Hematopoietic multipotent progenitor cell treated with erythropoietin and hydrocortisone succinate and interleukin-3 and kit ligand, for 8 days (in vitro differentiated cells): ENCODE data around the gene DHRS11.

Experiments used
- DNase-seq: peaks from one replicate; pipeline ENCODE4 v3.0.0-alpha.2; 2015

The DHRS11 gene

GRCh38 chr17:36591434-36592315, at the start of gene DHRS11:
Gene DHRS11, plus strand, starts transcription at chr17:36591879. Its CDS starts 131 bp downstream, at chr17:36592010.
- peak; percentile 73 for DNase-seq

- no peak for DNase-seq
Measured at GRCh38 chr17:36542755-36543154, 48.9 kb upstream of the DHRS11 start.

GRCh38 chr17:36544044-36544306, 47.7 kb upstream of the DHRS11 start:
- peak; percentile 78 for DNase-seq

GRCh38 chr17:36544307-36545076, 47.2 kb upstream of the DHRS11 start, which contains the start of gene GGNBP2:
Gene GGNBP2, plus strand, starts transcription at chr17:36544919. Its CDS starts 806 bp downstream, at chr17:36545725.
- peak; percentile 91 for DNase-seq

GRCh38 chr17:36545077-36545464, 46.6 kb upstream of the DHRS11 start:
- DNase-seq = no peak

GRCh38 chr17:36545465-36546417, 45.9 kb upstream of the DHRS11 start:
- DNase-seq = peak; percentile 96

GRCh38 chr17:36546418-36547093, 45.1 kb upstream of the DHRS11 start:
- no peak for DNase-seq

GRCh38 chr17:36547776-36548175, 43.9 kb upstream of the DHRS11 start:
- DNase-seq = no peak

- DNase-seq = no peak
Measured at GRCh38 chr17:36550491-36551417, 40.9 kb upstream of the DHRS11 start.

- no peak for DNase-seq
Measured at GRCh38 chr17:36553459-36553858, 38.2 kb upstream of the DHRS11 start.

- no peak for DNase-seq
Measured at GRCh38 chr17:36566081-36566480, 25.6 kb upstream of the DHRS11 start.

- DNase-seq = no peak
Measured at GRCh38 chr17:36575028-36575427, 16.7 kb upstream of the DHRS11 start.

- DNase-seq = no peak
Measured at GRCh38 chr17:36576793-36577192, 14.9 kb upstream of the DHRS11 start.

GRCh38 chr17:36578671-36579070, 13.0 kb upstream of the DHRS11 start:
- DNase-seq = no peak

- DNase-seq = no peak
Measured at GRCh38 chr17:36583787-36584186, 7.9 kb upstream of the DHRS11 start.

- DNase-seq = no peak
Measured at GRCh38 chr17:36586138-36586537, 5.5 kb upstream of the DHRS11 start.

- peak; percentile 96 for DNase-seq
Measured at GRCh38 chr17:36590082-36590481, 1.6 kb upstream of the DHRS11 start.

- peak; percentile 55 for DNase-seq
Measured at GRCh38 chr17:36592316-36592715, 637 bp downstream of the DHRS11 start.

GRCh38 chr17:36592716-36593321, 1.1 kb downstream of the DHRS11 start:
- no peak for DNase-seq

- peak; percentile 39 for DNase-seq
Measured at GRCh38 chr17:36593656-36594316, 2.1 kb downstream of the DHRS11 start.
